Measurements from ENCODE around the gene PLXNB1.

DNA sequence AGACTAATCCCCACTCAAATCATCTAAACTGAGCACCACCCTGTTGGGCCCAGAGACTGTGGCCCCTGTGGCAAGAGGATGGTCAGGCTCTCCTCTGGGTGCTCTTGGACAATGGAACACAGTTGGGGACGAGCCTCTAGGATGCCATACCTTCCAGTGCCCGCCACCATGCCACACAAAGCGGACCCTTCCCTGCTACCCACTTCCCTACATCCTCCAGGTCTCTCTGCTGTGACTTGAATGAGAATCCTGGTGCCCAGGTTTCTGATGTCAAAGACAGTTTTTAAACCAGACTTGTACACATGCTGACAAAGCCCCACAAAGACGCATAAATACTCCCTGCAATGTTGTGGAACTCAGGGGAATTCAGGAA, 5.3 kb upstream of the PLXNB1 start:
- TF ChIP-seq POLR2A (IDR thresholded peaks at IDR 0.05) (no peak), EP300 (IDR thresholded peaks at IDR 0.05; ENCODE audit: low read depth) (no peak), POLR2AphosphoS5 (IDR thresholded peaks at IDR 0.05) (no peak)
- TF ChIP-seq, protein P1, sequence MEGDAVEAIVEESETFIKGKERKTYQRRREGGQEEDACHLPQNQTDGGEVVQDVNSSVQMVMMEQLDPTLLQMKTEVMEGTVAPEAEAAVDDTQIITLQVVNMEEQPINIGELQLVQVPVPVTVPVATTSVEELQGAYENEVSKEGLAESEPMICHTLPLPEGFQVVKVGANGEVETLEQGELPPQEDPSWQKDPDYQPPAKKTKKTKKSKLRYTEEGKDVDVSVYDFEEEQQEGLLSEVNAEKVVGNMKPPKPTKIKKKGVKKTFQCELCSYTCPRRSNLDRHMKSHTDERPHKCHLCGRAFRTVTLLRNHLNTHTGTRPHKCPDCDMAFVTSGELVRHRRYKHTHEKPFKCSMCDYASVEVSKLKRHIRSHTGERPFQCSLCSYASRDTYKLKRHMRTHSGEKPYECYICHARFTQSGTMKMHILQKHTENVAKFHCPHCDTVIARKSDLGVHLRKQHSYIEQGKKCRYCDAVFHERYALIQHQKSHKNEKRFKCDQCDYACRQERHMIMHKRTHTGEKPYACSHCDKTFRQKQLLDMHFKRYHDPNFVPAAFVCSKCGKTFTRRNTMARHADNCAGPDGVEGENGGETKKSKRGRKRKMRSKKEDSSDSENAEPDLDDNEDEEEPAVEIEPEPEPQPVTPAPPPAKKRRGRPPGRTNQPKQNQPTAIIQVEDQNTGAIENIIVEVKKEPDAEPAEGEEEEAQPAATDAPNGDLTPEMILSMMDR (IDR thresholded peaks at IDR 0.05) = no peak
